OCI-M2 (cell line): ENCODE results near the gene C8G.

ENCODE experiments used
- DNase-seq: peaks from one replicate; lab custom pipeline; 2025; ENCODE audit not compliant: unreplicated experiment; lab: John Stamatoyannopoulos, UW

C8G gene

DNA sequence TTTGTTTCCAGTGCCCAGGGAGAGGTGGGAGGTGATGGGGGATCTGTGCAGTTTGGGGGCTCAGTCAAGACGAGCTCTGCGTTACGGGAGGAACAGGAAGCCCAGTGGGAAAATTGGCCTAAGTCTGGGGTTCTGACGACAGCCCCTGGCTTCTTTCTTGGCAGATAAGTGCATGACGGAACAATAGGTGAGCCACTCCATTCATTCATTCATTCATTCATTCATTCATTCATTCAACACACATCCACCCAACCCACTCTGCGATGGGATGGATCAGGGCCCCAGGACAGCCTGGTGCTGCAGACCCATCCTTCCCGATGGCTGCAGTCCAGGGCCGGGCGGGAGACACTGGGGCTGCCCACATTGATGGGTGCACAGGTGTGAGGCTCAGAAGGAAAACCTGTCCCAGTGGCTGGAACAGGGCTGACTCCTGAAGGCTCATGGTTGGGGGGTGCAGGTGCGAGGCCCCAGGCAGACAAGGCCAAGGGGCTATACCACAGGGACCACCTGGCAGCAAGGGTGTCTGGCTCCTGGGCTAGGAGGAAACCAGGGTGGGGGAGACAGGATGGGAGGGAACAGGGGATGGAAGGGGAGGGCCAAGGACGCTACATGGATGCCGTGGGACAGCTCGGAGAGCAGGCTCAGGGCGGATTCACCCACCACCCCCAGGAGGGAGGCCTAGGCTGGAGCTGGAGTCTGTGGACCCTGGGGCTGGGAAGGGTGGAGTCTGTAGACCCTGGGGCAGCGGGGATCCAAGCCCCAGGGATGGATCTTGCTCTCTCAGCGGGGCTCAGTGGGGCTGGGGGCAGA lies 35.8 kb downstream of the C8G start:
- DNase-seq = no peak

DNA sequence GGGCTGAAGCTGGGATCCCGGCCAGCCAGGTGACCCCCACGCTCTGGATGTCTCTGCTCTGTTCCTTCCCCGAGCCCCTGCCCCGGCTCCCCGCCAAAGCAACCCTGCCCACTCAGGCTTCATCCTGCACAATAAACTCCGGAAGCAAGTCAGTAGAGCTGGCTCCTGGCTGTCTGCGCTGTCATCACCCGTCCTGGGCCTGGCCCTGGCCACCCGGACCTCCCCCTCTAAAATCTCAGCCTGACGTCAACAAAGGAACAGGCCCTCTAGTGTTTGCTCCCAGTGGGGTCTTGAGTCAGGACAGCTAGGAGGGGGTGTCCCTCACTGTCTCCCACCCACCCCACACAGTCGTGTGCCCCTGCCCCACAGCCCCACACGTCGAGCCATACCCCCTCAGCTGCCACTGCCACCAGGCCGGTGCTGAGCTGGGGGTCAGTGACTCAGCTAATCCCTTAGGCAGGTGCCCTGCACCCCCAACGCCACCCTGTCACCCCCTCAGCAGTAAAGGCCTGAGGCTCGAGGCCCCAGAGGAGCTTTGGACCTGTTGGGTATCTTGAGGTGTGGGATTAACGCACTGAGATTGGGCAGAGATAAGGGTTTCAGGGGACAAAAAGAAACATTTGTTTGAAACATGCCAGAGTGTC lies 36.7 kb downstream of the C8G start:
- DNase-seq = no peak

DNA sequence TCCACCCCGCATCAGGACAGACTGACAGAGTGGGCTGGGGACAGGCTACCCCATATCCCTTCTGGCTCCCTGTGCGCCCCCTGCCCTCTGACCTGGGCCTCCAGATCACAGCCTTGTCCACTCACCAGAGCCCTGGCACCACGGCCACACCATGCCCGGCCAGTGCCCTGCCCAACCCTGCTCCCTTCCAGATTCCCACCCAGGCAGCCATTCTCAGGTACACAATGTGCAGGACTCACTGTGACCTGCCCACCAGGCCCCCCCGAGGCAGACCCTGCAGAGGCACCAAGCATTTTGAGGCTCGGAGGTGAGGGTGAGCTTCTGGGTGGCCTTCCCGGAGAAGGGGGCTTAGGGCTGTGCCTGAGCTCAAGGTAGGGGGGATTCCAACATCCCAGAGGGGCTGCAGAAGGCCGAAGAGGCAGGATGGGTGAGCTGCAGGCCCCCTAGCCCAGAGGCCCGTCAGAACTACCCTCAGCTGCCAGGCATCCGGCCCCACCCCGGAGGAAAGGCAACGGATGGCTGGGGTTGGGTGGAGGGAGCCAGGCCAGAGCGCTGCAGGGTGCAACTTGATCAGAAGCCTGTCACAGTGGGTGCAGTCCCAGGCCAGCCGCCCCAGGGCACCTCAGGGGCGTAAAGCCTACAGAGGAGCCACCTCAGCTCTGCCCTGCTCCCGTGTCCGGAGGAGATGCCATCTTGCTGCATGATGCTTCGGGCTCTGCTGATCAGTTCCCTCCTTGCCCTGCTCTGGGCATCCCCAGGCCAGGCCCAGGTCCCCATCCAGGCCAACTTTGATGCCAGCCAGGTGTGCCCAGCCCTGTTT lies 37.4 kb downstream of the C8G start, which contains the start of gene LCNL1:
Gene LCNL1, plus strand, starts transcription at position 762 of the 820 bp plus-strand sequence. CDS start 594 bp downstream, outside the sequence.
- DNase-seq = no peak

DNA sequence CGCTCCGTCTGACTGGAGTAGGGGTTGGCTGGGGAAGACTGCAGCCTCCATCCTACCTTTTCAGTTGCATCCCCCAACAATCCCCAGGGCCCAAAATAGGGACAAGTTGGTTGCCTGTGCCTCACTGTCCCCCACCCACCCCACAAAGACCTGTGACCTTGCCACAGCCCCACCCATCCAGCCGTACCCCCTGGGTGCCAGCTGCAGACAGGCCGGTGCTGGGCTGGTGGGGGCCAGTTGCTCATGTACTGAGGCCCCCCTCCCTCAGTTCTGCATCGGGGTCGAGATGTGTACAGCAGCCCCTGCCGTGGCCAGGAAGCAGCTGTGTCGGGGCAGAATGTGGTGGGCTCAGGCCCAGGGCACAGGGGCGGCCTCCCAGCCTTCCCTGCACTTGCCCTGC lies 38.1 kb downstream of the C8G start:
- DNase-seq = no peak

DNA sequence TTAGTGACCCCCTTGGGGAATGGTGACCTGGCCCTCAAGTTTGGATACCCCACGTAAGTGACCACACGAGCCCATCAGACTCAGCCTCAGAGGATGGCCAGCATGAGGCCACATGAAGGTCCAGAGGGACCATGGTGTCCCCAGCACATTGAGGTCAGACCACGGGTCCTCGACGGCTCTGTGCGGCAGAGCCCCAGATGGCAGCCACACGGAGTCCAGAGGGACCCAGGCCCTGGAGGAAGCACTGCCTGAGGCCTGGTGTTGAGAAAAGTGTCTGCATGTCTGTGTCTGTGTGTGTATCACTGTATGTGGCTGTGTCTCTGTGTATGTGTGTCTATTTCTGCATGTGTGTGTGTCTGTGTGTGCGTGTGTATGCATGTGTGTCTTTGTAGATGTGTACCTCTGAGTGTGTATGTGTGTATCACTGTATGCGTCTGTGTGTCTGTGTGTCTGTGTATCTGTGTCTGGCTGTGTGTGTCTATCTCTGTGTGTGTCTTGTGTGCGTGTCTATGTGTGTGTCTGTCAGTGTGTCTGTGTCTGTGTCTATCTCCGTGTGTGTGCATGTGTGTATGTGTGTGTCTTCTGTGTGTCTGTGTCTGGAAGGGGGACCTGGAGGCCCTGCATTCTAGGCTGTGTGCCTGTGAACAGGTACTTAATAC lies 38.7 kb downstream of the C8G start:
- no peak for DNase-seq

DNA sequence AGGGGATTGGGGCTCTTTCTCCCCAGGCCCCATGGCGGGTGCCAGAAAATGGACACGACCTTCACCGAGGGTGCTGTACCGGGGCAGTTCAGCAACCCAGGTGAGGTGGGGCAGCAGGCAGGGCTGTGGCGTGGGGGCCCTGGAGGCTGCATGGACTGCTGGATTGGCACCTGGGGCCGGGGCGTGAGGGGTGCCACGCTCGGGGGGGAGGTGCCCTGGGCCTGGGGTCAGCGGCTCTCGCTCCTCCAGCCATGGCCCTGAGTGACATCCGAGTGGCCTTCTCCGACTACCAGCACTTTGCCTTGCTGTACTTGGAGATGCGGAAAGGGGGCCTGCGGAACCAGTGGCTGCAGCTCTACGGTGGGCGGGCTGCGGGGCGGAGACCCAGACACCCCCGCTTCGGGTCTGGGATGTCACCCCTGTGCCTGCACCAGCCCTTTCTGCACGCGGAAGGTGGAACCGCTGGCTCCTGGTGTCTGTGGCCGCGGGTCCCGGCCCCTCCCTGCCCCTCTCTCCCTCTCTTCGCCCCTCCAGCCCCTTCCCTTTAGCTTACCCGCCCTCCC lies 39.5 kb downstream of the C8G start:
- no peak for DNase-seq

DNA sequence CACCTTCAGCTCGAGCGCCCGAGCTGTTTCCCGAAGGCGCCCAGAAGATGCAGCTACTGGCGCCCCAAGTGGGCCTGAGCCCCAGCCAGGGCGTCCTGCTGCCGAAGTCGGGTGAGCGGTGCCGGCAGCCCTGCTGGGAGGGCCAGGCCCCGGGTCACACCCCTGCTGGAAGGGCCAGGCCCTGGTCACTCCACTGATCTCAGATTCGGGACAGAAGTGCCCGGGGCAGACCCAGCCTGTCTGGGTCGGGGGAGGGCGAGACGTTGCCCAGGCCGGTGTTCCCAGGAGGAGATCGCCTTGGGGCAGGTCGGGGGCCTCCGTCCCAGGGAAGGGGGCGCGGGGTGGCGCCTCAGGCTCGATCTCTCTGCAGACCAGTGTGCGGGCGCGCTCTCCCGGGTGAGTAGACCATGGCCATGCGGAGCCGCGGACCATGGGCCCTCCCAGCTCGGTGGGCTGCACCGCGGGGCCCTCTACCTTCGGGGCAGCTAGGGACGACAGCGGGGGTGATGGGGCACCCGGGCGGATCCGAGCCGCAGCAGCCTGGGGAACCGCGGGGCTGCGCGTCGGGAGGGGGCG lies 40.1 kb downstream of the C8G start:
- DNase-seq = no peak

DNA sequence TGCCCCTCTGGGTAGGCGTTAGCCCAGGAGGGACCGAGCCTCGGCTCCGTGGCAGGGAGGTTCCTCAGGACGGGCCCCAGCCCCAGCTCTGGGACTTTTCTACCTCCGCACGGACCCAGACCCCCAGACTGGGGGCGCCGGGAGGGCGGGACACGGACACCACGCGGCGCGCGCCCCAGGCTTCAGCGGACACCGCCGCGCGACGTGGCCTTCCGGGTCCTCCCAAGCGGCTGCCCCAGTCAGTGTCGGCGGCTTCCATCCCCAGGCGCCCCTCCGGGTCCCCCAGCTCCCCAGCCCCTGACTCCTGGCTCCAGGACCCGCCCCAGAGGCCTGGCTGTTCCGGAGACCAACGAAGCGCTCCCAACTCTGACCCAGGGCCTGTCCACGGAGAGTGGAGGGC lies 40.8 kb downstream of the C8G start:
- no peak for DNase-seq

DNA sequence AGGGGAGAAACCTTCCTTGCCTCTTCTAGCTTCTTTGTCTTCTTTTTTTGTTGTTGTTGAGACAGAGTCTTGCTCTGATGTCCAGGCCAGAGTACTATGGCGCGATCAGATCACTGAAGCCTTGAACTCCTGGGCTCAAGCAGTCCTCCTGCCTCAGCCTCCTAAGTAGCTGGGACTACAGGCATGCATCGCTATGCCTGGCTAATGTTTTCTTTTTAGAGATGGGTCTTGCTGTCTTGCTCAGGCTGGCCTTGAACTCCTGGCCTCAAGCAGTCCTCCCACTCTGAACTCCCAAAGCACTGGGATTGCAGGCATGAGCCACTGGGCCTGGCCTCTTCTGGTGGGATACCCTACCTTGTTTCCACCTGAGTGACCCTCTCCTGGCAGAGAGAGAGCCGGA lies 43.8 kb downstream of the C8G start:
- DNase-seq = no peak

DNA sequence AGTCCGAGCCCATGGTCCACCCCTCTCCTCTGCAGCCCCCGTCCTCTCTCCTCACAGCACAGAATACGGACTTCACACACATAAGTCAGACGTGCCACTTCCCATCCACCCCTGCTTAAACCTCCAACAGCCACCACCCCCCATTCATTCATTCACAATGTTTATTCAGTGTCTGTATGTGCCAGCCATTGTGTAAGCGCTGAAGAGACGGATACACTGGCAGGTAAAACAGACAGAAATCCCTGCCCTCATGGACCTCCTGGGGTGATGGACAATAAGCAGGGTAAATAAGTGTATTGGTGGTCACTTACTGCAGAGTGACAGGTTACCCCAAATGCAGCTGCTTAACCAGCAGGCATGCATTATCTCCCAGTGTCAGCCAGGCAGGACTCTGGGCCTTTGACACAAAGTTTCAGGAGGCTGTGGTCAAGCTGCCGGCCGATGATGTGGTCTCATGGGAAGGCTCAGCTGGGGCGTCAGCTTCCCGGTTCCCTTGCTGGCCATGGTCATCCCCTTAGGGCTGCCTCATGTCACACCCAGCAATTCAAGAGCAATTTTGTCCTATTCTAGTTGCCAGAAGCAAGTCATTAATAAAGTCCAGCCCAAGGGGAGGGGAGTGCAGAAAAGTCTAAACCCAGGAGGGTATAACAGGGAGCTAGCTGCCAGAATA lies 45.3 kb downstream of the C8G start:
- no peak for DNase-seq

DNA sequence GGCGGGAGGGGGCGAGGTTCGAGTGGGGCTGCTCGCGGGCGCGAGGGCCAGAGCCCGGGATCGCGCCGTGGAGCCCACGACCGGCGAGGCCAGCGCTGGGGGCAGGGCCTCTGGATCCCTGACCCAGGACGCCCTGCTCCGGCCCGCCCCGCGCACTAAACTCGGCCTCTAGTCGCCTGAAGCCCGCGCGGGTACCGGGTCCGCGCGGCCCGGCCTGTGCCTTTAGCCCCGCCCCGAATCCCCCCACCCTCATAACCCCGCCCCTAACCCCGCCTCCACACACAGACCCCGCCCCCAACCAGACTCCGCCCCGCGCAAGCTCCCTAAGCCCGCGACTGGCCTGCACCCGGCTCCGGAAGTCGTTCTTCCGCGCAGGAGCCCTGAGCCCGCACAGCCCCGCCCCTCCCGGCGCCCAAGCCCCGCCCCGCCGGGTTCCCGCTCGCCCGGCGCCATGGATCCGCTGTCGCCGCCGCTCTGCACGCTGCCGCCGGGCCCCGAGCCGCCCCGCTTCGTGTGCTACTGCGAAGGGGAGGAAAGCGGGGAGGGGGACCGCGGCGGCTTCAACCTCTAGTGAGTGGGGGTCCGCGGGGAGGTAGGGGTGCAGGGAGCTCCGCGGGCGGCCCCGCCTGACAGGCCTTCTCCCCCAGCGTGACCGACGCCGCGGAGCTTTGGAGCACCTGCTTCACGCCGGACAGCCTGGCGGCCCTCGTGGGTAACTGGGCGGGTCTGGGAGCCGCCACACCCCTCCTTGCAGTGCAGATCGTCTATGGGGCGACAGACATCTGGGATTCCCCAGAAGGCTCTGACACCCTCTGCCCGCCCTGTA lies 47.2 kb downstream of the C8G start, which contains the start of gene PAXX:
Gene PAXX, plus strand, starts transcription at position 430 of the 826 bp plus-strand sequence. Its CDS starts 22 bp downstream, at position 452.
- DNase-seq = peak; percentile 17

DNA sequence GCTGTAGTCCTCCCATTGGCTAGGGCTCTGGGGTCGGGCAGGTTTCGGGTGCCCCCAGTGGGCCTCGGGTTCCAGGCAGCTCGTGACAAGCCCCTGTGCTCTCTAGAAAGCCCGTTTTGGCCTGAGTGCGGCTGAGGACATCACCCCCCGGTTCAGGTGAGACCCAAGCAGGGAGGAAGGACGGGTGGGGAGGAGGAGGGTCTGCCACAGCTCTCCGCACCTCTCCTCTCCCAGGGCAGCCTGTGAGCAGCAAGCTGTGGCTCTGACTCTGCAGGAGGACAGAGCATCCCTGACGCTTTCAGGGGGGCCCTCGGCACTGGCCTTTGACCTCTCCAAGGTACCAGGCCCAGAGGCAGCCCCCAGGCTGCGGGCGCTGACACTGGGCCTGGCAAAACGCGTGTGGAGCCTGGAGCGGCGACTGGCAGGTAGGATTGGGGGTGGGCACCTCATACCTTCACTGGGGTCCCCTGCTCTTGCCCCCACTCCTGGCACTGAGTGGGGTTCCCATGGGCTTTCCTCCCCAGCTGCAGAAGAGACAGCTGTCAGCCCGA lies 47.9 kb downstream of the C8G start:
- DNase-seq = no peak

DNA sequence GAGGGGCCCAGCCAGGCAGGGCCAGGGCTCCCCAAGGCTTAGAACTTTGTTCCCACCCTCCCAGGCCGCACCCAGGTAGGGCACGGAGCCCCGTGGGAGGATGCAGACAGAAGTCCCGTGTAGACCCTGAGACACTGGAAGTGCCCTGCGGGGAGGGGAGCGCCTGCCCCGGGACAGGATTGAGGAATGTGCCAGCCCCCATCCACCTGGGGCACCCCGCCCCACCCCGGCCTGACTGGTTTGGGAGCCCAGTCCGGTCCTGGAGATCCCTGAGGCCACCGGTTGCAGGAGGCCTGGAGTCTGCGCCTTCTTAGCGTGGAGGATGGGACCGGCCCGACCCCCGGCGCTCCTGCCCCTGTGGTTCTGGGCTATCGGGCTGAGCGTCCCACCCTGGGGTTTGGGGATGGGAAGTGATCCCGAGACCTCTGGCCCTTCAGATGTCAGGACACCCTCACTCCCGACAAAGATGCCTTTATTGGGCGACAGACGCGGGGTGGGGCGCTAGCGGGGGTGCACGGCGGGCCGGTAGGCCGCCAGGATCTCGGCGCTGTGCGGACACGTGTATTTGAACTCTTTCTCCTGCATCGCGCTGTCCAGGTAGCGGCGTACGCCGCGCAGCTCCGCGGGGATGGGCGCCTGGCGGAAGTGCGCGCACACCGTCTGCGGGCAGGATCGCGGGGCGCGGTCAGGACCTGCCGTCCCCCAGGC lies 49.3 kb downstream of the C8G start:
- no peak for DNase-seq

DNA sequence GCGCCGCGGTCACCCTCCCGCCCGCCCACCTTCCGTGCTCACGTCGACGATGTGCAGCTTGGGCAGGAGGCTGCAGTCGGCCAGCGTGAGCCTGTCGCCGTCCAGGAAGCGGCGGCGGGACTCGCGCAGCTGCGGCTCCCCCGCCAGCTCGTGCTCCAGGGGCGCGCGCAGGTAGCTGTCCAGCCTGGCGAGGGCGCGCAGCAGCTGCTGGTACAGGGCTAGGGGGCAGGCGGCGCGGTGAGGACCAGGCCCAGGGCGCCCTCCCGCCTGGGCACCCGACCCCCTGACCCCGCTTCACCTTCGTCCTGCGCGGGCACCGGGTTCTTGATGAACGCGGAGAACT lies 49.8 kb downstream of the C8G start:
- no peak for DNase-seq

DNA sequence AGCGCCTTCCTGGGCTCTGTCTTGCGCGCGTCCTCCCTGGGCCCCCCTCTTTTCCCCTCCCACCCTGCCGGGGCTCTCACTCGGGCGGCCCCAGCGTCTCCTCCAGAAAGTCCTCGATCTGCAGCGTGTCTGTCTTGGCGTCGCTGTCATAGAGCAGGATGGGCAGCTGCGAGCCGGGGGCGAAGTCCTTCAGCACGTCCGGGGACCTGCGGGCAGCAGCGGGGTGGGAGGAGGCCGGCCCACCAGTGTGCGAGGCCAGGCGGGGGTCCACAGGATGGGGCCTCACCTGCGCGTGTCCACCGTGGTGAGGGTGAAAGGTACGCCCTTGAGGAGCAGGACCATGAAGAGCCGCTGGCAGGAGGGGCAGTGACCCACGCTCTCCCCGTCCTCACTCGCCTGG lies 50.3 kb downstream of the C8G start:
- DNase-seq = no peak

DNA sequence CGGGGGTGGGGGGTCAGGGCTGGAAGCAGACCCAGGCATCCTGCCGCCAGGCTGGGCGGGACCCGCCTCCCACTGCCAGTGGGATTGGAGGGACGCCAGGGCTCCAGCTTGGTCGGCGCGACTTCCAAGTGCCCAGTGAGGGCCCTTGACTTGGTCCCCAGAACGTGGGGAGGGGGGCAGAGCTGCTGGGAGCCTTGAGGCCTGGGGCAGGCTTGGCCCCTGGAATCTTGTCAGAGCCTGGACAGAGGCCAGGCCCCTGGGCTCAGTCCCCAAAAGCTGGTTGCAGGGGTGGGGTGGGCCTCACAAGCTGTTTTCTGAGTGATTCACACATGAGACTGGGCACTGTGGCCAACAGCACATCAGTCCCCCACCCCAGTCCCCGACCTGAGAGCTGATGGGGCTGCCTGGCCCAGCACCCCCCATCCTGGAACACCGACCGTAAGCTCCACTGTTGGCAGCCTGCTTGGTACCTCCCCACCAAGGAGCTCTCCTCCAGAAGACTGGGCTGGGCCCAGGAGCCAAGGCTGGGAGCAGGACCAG lies 50.8 kb downstream of the C8G start:
- no peak for DNase-seq
